D721Med (cell line): Measurements from ENCODE around the gene SUSD4.

ENCODE experiments used
- DNase-seq: peaks from one replicate; pipeline ENCODE4 v3.0.0; 2011; ENCODE audit warnings: low spot score; ENCODE audit not compliant: insufficient read length
- FAIRE-seq: peaks from 2 replicates; lab custom pipeline; 2011; peaks lifted over from hg19 to GRCh38; lab: Jason Lieb, UNC
- CTCF ChIP-seq: IDR thresholded peaks from 2 replicates; pipeline ENCODE4 v1.5.1; 2012; ENCODE audit warnings: mild to moderate bottlenecking, control low read depth; ENCODE audit not compliant: insufficient read depth; ENCODE audit errors: missing control alignments

The SUSD4 gene

GRCh38 chr1:223242971-223243370, 121.0 kb downstream of the SUSD4 start:
- DNase-seq (no peak), FAIRE-seq (no peak)
- no peak for TF ChIP-seq CTCF

- FAIRE-seq, result no peak
- DNase-seq, result no peak
- TF ChIP-seq CTCF, result no peak
These were observed 121.5 kb downstream of the SUSD4 start for GRCh38 chr1:223242382-223242955.

GRCh38 chr1:223240122-223240521, 123.9 kb downstream of the SUSD4 start:
- FAIRE-seq (no peak), DNase-seq (no peak)
- no peak for TF ChIP-seq CTCF

GRCh38 chr1:223235091-223235490, 128.9 kb downstream of the SUSD4 start:
- TF ChIP-seq CTCF, result no peak
- FAIRE-seq (no peak), DNase-seq (no peak)

- TF ChIP-seq CTCF, result no peak
- DNase-seq, result no peak
- no peak for FAIRE-seq
These were observed 129.4 kb downstream of the SUSD4 start for GRCh38 chr1:223234534-223234933.

GRCh38 chr1:223234170-223234514, 129.8 kb downstream of the SUSD4 start:
- no peak for DNase-seq
- no peak for TF ChIP-seq CTCF
- no peak for FAIRE-seq

GRCh38 chr1:223233410-223234169, 130.4 kb downstream of the SUSD4 start:
- DNase-seq, result no peak
- no peak for TF ChIP-seq CTCF
- FAIRE-seq, result no peak
